Activated CD8-positive, alpha-beta memory T cell treated with anti-CD3 and anti-CD28 coated beads, Interleukin-2, amount 50 U/mL, for 4 hours (primary cell): ENCODE data around the gene DBP.
"Not testable (repeated sequence)": the region's sequence is repeated elsewhere in the genome, so short reads cannot be mapped to it uniquely, and the experiment has no call there.

Experiments used
- DNase-seq: peaks from one replicate; pipeline ENCODE4 v3.0.0-alpha.2; 2020

Gene DBP

GRCh38 chr19:48639483-48640375, 2.5 kb upstream of the DBP start:
- peak; percentile 37 for DNase-seq

- peak; percentile 27 for DNase-seq
Measured at GRCh38 chr19:48638831-48639381, 1.7 kb upstream of the DBP start.

GRCh38 chr19:48637948-48638830, 1.0 kb upstream of the DBP start:
- DNase-seq = peak; percentile 73

GRCh38 chr19:48637449-48637947, 319 bp upstream of the DBP start:
- peak; percentile 99 for DNase-seq

- peak; percentile 38 for DNase-seq
Measured at GRCh38 chr19:48635966-48636858, 967 bp downstream of the DBP start.

GRCh38 chr19:48635263-48635965, 1.8 kb downstream of the DBP start:
- peak; percentile 73 for DNase-seq

- peak; percentile 91 for DNase-seq
Measured at GRCh38 chr19:48634424-48635262, 2.5 kb downstream of the DBP start.

- no peak for DNase-seq
Measured at GRCh38 chr19:48634036-48634342, 3.2 kb downstream of the DBP start.

GRCh38 chr19:48633148-48634035, 3.8 kb downstream of the DBP start:
- DNase-seq = no peak

- DNase-seq = no peak
Measured at GRCh38 chr19:48632692-48633147, 4.5 kb downstream of the DBP start.

GRCh38 chr19:48632286-48632685, 4.9 kb downstream of the DBP start:
- not testable (repeated sequence) for DNase-seq

- DNase-seq = no peak
Measured at GRCh38 chr19:48631225-48631624, 6.0 kb downstream of the DBP start.

GRCh38 chr19:48630296-48631063, 6.7 kb downstream of the DBP start:
- no peak for DNase-seq

GRCh38 chr19:48629599-48630295, 7.4 kb downstream of the DBP start:
- DNase-seq = peak; percentile 24

GRCh38 chr19:48629297-48629598, 7.9 kb downstream of the DBP start:
- no peak for DNase-seq

- DNase-seq = no peak
Measured at GRCh38 chr19:48628486-48629296, 8.5 kb downstream of the DBP start.

GRCh38 chr19:48627865-48628314, 9.3 kb downstream of the DBP start:
- DNase-seq = no peak
